Esophagus muscularis mucosa (tissue), 4 donors: ENCODE results near the gene MUC2. TPM values are rescaled to one million over a fixed set of nuclear protein-coding genes. Genes with fewer than 3 reads are reported as not detected.

Experiments
- DNase-seq: peaks from one replicate; pipeline ENCODE4 v3.0.0-alpha.2; 2017; ENCODE audit errors: extremely low spot score
- H3K27ac ChIP-seq, 4 donors: fragments of 200-600 bp; sonication (generic); replicated peaks in 1 of 4; 1 replicate in 3 of 4; 2 replicates in 1 of 4; pipeline ENCODE4 v1.5.1; 2016 to 2019; ENCODE audit warnings: mild to moderate bottlenecking in 1 of 4
- H3K27me3 ChIP-seq, 4 donors: fragments of 200-600 bp; sonication (generic); one replicate each; pipeline versions ENCODE4 v1.5.1 to v1.6.0; 2016 to 2019
- H3K36me3 ChIP-seq, 4 donors: fragments of 200-600 bp; sonication (generic); one replicate each; pipeline ENCODE4 v1.5.1; 2016 to 2019
- H3K4me1 ChIP-seq, 4 donors: fragments of 200-600 bp; sonication (generic); one replicate each; pipeline ENCODE4 v1.5.1; 2016 to 2019
- H3K4me3 ChIP-seq, 4 donors: fragments of 200-600 bp; sonication (generic); 1 replicate in 2 of 4; 2 replicates in 2 of 4; pipeline ENCODE4 v1.5.1; 2016 to 2019; ENCODE audit warnings: mild to moderate bottlenecking in 4 of 4, moderate library complexity in 1 of 4
- H3K9me3 ChIP-seq, 4 donors: fragments of 200-600 bp; sonication (generic); 1 replicate in 3 of 4; 2 replicates in 1 of 4; pipeline ENCODE4 v1.5.1; 2016 to 2019
- EP300 ChIP-seq: sonication (generic); formaldehyde crosslinking; IDR thresholded peaks from one replicate; pipeline ENCODE4 v1.6.1; 2017; ENCODE audit warnings: antibody characterized with exemption
- POLR2A ChIP-seq: fragments of 450-650 bp; IDR thresholded peaks from one replicate; pipeline ENCODE4 v1.6.1; 2017; ENCODE audit warnings: antibody characterized with exemption, moderate library complexity, mild to moderate bottlenecking, low read depth
- POLR2AphosphoS5 ChIP-seq, 2 donors: sonication (generic); formaldehyde crosslinking; IDR thresholded peaks; one replicate each; pipeline ENCODE4 v1.6.1; 2017; ENCODE audit warnings: antibody characterized with exemption in 2 of 2
- WGBS: methylation state at CpG from one replicate; pipeline ENCODE4 v1.1.5; 2018; 5-methylcytosine and 5-hydroxymethylcytosine counted together
- intact Hi-C: fragments of 100-400 bp; cut with DNase I; formaldehyde crosslinking; loops from one replicate; pipeline ENCODE4 v1.15.1; 2023
- total RNA-seq, 4 donors: library from RNA; depleted of rRNA; stranded (reverse); fragments of >200 nt; gene quantifications; one replicate each; pipeline versions ENCODE4 v1.1.0 to v1.2.1, GENCODE V29; 2016
- TF ChIP-seq, protein P1 (sequence below), 3 experiments: fragments of 200-600 bp in 2 of 3; fragments of 450-650 bp in 1 of 3; sonication (generic) in 2 of 3; IDR thresholded peaks; one replicate each; pipeline ENCODE4 v1.5.1; 2017 to 2019; ENCODE audit warnings: antibody characterized with exemption in 3 of 3, mild to moderate bottlenecking in 2 of 3, moderate library complexity in 1 of 3

The MUC2 gene
- total RNA-seq, 4 donors from 2014 or later, result 0.34 TPM; not detected in 3

DNA sequence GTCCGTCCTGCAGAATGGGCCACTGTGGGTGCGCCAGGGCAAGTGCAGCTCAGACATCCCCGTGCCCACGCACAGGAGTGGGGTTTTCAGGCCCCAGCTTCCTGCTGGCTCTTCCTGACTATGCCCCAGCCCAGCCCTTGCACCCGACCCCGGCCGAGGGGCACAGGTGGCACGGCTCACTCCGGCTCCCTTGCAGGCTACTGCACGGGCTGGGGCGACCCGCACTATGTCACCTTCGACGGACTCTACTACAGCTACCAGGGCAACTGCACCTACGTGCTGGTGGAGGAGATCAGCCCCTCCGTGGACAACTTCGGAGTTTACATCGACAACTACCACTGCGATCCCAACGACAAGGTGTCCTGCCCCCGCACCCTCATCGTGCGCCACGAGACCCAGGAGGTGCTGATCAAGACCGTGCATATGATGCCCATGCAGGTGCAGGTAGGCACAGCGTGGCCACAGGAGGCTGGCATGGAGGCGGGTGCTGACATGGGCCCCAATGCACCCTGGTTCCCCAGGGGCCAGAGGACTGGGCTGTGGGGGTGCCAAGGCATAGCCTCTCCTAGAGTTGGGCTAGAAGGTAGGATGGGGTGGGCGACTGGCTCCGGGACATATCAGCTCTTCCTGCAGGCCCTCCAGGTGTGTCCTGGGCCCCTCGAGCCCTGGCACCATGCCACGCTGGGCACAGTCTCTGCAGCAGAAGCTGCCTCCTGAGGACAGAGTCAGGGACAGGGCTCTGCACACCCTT lies 27.7 kb downstream of the MUC2 start:
- 85% methylated on average over 16 of the region's 31 CpGs for WGBS
- Histone ChIP-seq H3K9me3 (no peaks in the 10 kb centered on the region), H3K4me1 (no peaks in the 10 kb centered on the region), H3K27ac (no peak overlapping the region), H3K4me3 (no peak overlapping the region), H3K27me3 (peaks cover 0 to 16% (median 0%) of the 10 kb centered on the region in 4 donors), H3K36me3 (no peaks in the 10 kb centered on the region)
- TF ChIP-seq POLR2AphosphoS5 (IDR thresholded peaks at IDR 0.05) (no peak), EP300 (no peak), POLR2A (no peak)
- TF ChIP-seq, protein P1, sequence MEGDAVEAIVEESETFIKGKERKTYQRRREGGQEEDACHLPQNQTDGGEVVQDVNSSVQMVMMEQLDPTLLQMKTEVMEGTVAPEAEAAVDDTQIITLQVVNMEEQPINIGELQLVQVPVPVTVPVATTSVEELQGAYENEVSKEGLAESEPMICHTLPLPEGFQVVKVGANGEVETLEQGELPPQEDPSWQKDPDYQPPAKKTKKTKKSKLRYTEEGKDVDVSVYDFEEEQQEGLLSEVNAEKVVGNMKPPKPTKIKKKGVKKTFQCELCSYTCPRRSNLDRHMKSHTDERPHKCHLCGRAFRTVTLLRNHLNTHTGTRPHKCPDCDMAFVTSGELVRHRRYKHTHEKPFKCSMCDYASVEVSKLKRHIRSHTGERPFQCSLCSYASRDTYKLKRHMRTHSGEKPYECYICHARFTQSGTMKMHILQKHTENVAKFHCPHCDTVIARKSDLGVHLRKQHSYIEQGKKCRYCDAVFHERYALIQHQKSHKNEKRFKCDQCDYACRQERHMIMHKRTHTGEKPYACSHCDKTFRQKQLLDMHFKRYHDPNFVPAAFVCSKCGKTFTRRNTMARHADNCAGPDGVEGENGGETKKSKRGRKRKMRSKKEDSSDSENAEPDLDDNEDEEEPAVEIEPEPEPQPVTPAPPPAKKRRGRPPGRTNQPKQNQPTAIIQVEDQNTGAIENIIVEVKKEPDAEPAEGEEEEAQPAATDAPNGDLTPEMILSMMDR (IDR thresholded peaks at IDR 0.05), result no peak
- DNase-seq, result no peak
- intact Hi-C loops, result no loop called here

GRCh38 chr11:1102996-1103395 lies 28.3 kb downstream of the MUC2 start:
- Histone ChIP-seq H3K27ac (no peak overlapping the region), H3K36me3 (no peaks in the 10 kb centered on the region), H3K27me3 (peaks cover 0 to 22% (median 0%) of the 10 kb centered on the region in 4 donors), H3K9me3 (no peaks in the 10 kb centered on the region), H3K4me3 (no peak overlapping the region), H3K4me1 (no peaks in the 10 kb centered on the region)
- WGBS, result 92% methylated on average over 12 of the region's 12 CpGs
- no peak for TF ChIP-seq POLR2AphosphoS5 (IDR thresholded peaks at IDR 0.05)
- TF ChIP-seq, protein P1 (IDR thresholded peaks at IDR 0.05), result no peak
- TF ChIP-seq POLR2A, result no peak
- no peak for TF ChIP-seq EP300
- DNase-seq, result no peak
- intact Hi-C loops, result no loop called here

DNA sequence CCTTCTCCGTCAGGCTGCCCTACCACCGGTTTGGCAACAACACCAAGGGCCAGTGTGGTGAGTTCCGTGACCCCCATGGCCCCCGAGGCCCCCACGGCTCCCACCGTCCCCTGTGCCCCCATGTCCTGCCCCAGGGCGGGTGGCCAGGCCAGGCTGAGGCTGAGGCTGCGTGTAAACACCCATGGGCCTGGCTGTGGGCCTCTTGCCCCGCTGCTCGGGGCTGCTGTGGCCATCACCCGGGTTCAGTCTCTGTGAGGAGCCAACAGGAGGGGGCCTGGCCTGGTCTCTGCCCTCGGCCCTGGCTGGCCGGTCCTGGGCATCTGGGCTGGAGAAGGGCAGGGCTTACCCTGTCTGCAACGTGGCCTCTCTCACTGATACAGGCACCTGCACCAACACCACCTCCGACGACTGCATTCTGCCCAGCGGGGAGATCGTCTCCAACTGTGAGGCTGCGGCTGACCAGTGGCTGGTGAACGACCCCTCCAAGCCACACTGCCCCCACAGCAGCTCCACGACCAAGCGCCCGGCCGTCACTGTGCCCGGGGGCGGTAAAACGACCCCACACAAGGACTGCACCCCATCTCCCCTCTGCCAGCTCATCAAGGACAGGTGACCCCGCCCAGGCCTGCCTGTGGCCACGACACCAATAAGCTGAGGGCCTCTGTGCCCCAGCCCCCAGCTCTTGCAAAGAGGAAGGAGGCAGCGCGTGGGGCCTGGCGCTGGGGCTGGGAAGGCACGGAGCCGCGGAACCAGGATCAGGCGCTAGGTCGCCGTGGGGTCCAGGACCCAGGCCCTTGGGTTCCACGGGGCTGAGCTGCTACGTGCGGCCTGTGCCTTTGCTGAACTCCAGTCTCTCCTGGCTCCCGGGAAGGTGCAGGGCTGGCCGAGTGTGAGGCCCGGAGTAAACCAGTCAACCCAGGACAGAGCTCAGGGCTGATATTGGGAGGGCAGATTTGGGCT lies 29.0 kb downstream of the MUC2 start:
- H3K9me3 ChIP-seq, result no peaks in the 10 kb centered on the region
- intact Hi-C loops, result no loop called here
- 87% methylated on average over 27 of the region's 44 CpGs for WGBS
- no peak overlapping the region for H3K27ac ChIP-seq
- TF ChIP-seq POLR2A (no peak), POLR2AphosphoS5 (IDR thresholded peaks at IDR 0.05) (no peak), EP300 (no peak)
- TF ChIP-seq, protein P1 (IDR thresholded peaks at IDR 0.05), result no peak
- no peak for DNase-seq
- peaks cover 0 to 29% (median 0%) of the 10 kb centered on the region in 4 donors for H3K27me3 ChIP-seq
- H3K4me3 ChIP-seq, result no peak overlapping the region
- no peaks in the 10 kb centered on the region for H3K36me3 ChIP-seq
- no peaks in the 10 kb centered on the region for H3K4me1 ChIP-seq

GRCh38 chr11:1104411-1105182 lies 29.9 kb downstream of the MUC2 start:
- intact Hi-C loops, result no loop called here
- H3K27ac ChIP-seq, result no peak overlapping the region
- no peak overlapping the region for H3K4me3 ChIP-seq
- 86% methylated on average over 12 of the region's 28 CpGs for WGBS
- H3K4me1 ChIP-seq, result no peaks in the 10 kb centered on the region
- no peaks in the 10 kb centered on the region for H3K36me3 ChIP-seq
- DNase-seq, result no peak
- H3K9me3 ChIP-seq, result no peaks in the 10 kb centered on the region
- TF ChIP-seq EP300 (no peak), POLR2A (no peak), POLR2AphosphoS5 (IDR thresholded peaks at IDR 0.05) (no peak)
- TF ChIP-seq, protein P1 (IDR thresholded peaks at IDR 0.05), result no peak
- peaks cover 0 to 38% (median 0%) of the 10 kb centered on the region in 4 donors for H3K27me3 ChIP-seq
